ENCODE data around the gene FAM228B. TPM values are rescaled to one million over a fixed set of nuclear protein-coding genes. Genes with fewer than 3 reads are reported as not detected.

The FAM228B gene
- total and polyA plus RNA-seq, 12 donors, result 4.7 to 76.4 (median 27.3) TPM

GRCh38 chr2:24174851-24175277 lies 51.6 kb downstream of the FAM228B start, which contains the start of gene FAM228A:
Gene FAM228A (plus strand): TSS chr2:24175053. CDS start chr2:24175481, 428 bp downstream.
- peak within 1 kb of the TSS in 3 of 10 donors; percentile 15 to 76 (median 24) for H3K27ac ChIP-seq
- H3K4me3 ChIP-seq, result peak within 1 kb of the TSS in 7 of 10 donors; percentile 3 to 37 (median 26)
- no peak for TF ChIP-seq CTCF (IDR thresholded peaks at IDR 0.05)

GRCh38 chr2:24175631-24176187 lies 52.4 kb downstream of the FAM228B start:
- H3K9me3 ChIP-seq, result peaks cover 0 to 10% (median 0%) of the 10 kb centered on the region in 11 donors
- intact Hi-C loops (cut with DNase I), result no loop called here
- peak overlapping the region in 4 of 10 donors; percentile 5 to 37 (median 32) for H3K4me3 ChIP-seq
- no peak for TF ChIP-seq CTCF (IDR thresholded peaks at IDR 0.05)
- no peaks in the 10 kb centered on the region for H3K4me1 ChIP-seq
- DNase-seq (no peak), ATAC-seq (no peak)
- no peaks in the 10 kb centered on the region for H3K36me3 ChIP-seq
- WGBS, 2 donors, result 74 to 83% methylated on average over 17 of the region's 17 CpGs
- H3K27ac ChIP-seq, result peak overlapping the region in 3 of 10 donors; percentile 4 to 76 (median 24)
- peaks cover 0 to 19% (median 7%) of the 10 kb centered on the region in 7 donors for H3K27me3 ChIP-seq

More at GRCh38 chr2:24174851-24175277, 51.6 kb downstream of the FAM228B start, which contains the start of gene FAM228A:
- H3K36me3 ChIP-seq, result no peaks in the 10 kb centered on the region
- H3K4me1 ChIP-seq, result no peaks in the 10 kb centered on the region
- intact Hi-C loops (cut with DNase I), result no loop called here
- DNase-seq, result peak in 1 of 2 donors; percentile 35
- peaks cover 0 to 10% (median 0%) of the 10 kb centered on the region in 11 donors for H3K9me3 ChIP-seq
- peak in 3 of 8 donors; percentile 38 to 55 (median 48) for ATAC-seq
- 20 to 29% methylated on average over 30 to 46 of the region's 46 CpGs for WGBS, 2 donors
- H3K27me3 ChIP-seq, result peaks cover 0 to 19% (median 7%) of the 10 kb centered on the region in 7 donors

- no peak overlapping the region for H3K4me3 ChIP-seq
- no peak for TF ChIP-seq CTCF (IDR thresholded peaks at IDR 0.05)
- no peaks in the 10 kb centered on the region for H3K4me1 ChIP-seq
- H3K9me3 ChIP-seq, result peaks cover 0 to 10% (median 0%) of the 10 kb centered on the region in 11 donors
- H3K27ac ChIP-seq, result no peak overlapping the region
- no peak for ATAC-seq
- intact Hi-C loops (cut with DNase I), result no loop called here
- 78 to 91% methylated on average over 1 of the region's 1 CpG for WGBS, 2 donors
- no peak for DNase-seq
- H3K27me3 ChIP-seq, result peaks cover 0 to 19% (median 7%) of the 10 kb centered on the region in 7 donors
- H3K36me3 ChIP-seq, result no peaks in the 10 kb centered on the region
Observed at GRCh38 chr2:24176326-24176725, 53.1 kb downstream of the FAM228B start.

GRCh38 chr2:24179683-24180082 lies 56.4 kb downstream of the FAM228B start:
- intact Hi-C loops (cut with DNase I), result no loop called here
- Histone ChIP-seq H3K9me3 (no peaks in the 10 kb centered on the region), H3K4me3 (no peak overlapping the region), H3K27me3 (peaks cover 0 to 9% (median 2%) of the 10 kb centered on the region in 7 donors), H3K36me3 (no peaks in the 10 kb centered on the region), H3K4me1 (no peaks in the 10 kb centered on the region), H3K27ac (no peak overlapping the region)
- no peak for TF ChIP-seq CTCF (IDR thresholded peaks at IDR 0.05)
- DNase-seq, result no peak
- no peak for ATAC-seq
